Keratinocyte (primary cell): Measurements from ENCODE around the gene MYL7. TPM values are rescaled to one million over a fixed set of nuclear protein-coding genes. Genes with fewer than 3 reads are reported as not detected.

Experiments
- DNase-seq: peaks from one replicate; pipeline ENCODE4 v3.0.0-alpha.2; 2011; ENCODE audit warnings: low read depth, missing footprints, low spot score
- FAIRE-seq: peaks from 2 replicates; lab custom pipeline; 2011; peaks lifted over from hg19 to GRCh38; lab: Jason Lieb, UNC
- H2AFZ ChIP-seq: 2 replicates; pipeline ENCODE4 v1.6.0; 2012; ENCODE audit warnings: low read length, control low read depth, inconsistent platforms; ENCODE audit not compliant: control insufficient read depth
- H3K27ac ChIP-seq: 2 replicates; pipeline ENCODE4 v1.5.1; 2011; ENCODE audit warnings: low read length; ENCODE audit not compliant: control insufficient read depth, insufficient read depth
- H3K27me3 ChIP-seq: 3 replicates; pipeline ENCODE4 v1.6.0; 2011; ENCODE audit warnings: low read length; ENCODE audit not compliant: control insufficient read depth, insufficient read depth; ENCODE audit errors: extremely low read depth
- H3K36me3 ChIP-seq, 2 experiments: 2 replicates in 1 of 2; 3 replicates in 1 of 2; pipeline ENCODE4 v1.5.1; 2011; ENCODE audit warnings: low read length in 2 of 2, mild to moderate bottlenecking in 1 of 2; ENCODE audit not compliant: control insufficient read depth in 2 of 2, insufficient read depth in 2 of 2; ENCODE audit errors: extremely low read depth in 1 of 2
- H3K4me1 ChIP-seq: 3 replicates; pipeline ENCODE4 v1.5.1; 2011; ENCODE audit warnings: low read length; ENCODE audit not compliant: control insufficient read depth, insufficient read depth; ENCODE audit errors: extremely low read depth
- H3K4me2 ChIP-seq: 3 replicates; pipeline ENCODE4 v1.6.0; 2011; ENCODE audit warnings: low read depth, low read length; ENCODE audit not compliant: control insufficient read depth, insufficient read depth; ENCODE audit errors: extremely low read depth
- H3K4me3 ChIP-seq, 3 experiments: fragments of 200-600 bp in 1 of 3; sonication (generic) in 1 of 3; 2 replicates in 2 of 3; 3 replicates in 1 of 3; pipeline ENCODE4 v1.5.1; 2011 to 2016; ENCODE audit warnings: low read length in 3 of 3, mild to moderate bottlenecking in 3 of 3, control low read depth in 2 of 3, inconsistent platforms in 1 of 3, low read depth in 1 of 3, mixed read lengths in 1 of 3, mixed run types in 1 of 3, moderate library complexity in 1 of 3; ENCODE audit not compliant: control insufficient read depth in 2 of 3, insufficient read depth in 2 of 3; ENCODE audit errors: extremely low read depth in 1 of 3
- H3K79me2 ChIP-seq: 2 replicates; pipeline ENCODE4 v1.6.0; 2012; ENCODE audit warnings: low read length; ENCODE audit not compliant: control insufficient read depth, insufficient read depth
- H3K9ac ChIP-seq: 3 replicates; pipeline ENCODE4 v1.6.0; 2011; ENCODE audit warnings: low read length; ENCODE audit not compliant: control insufficient read depth, insufficient read depth; ENCODE audit errors: extremely low read depth
- H3K9me1 ChIP-seq: 3 replicates; pipeline ENCODE4 v1.6.0; 2011; ENCODE audit warnings: low read length; ENCODE audit not compliant: control insufficient read depth, insufficient read depth; ENCODE audit errors: extremely low read depth
- H3K9me3 ChIP-seq: 2 replicates; pipeline ENCODE4 v1.5.1; 2012; ENCODE audit warnings: low read depth, low read length; ENCODE audit not compliant: control insufficient read depth
- H4K20me1 ChIP-seq: 3 replicates; pipeline ENCODE4 v1.6.0; 2011; ENCODE audit warnings: low read length; ENCODE audit not compliant: control insufficient read depth, insufficient read depth; ENCODE audit errors: extremely low read depth
- EZH2 ChIP-seq: IDR thresholded peaks from one replicate; pipeline ENCODE4 v1.6.1; 2012; ENCODE audit warnings: inconsistent platforms, mild to moderate bottlenecking, low read length, moderate library complexity
- dilution Hi-C: fragments of 300-500 bp; cut with MboI; formaldehyde crosslinking; loops from one replicate; pipeline ENCODE4 v1.7.0; 2020; ENCODE audit warnings: low sequenced_read_pairs; ENCODE audit not compliant: extremely low pct_ligation_motif_present
- polyA plus RNA-seq, 5 experiments: library from polyadenylated mRNA; depleted of rRNA in 3 of 5; stranded (reverse) in 3 of 5; stranded (forward) in 1 of 5; unstranded in 1 of 5; fragments of >200 nt; gene quantifications; 1 replicate in 1 of 5; 2 replicates in 3 of 5; 3 replicates in 1 of 5; pipeline versions ENCODE4 v1.2.1 to v1.2.3, GENCODE V29; 2011 to 2012; ENCODE audit warnings: missing spikeins in 2 of 5, low read depth in 1 of 5, low replicate concordance in 1 of 5
- TF ChIP-seq, protein P1 (sequence below), 3 experiments: IDR thresholded peaks in 1 of 3; conservative IDR thresholded peaks in 1 of 3; optimal IDR thresholded peaks in 1 of 3; 2 replicates in 2 of 3; 3 replicates in 1 of 3; pipeline versions ENCODE3 to v1.5.1; 2011; ENCODE audit warnings: low read length in 3 of 3, mild to moderate bottlenecking in 3 of 3, moderate library complexity in 2 of 3, control low read depth in 1 of 3, inconsistent platforms in 1 of 3; ENCODE audit not compliant: insufficient read depth in 2 of 3; ENCODE audit errors: extremely low read depth in 1 of 3

Gene MYL7
- polyA plus RNA-seq, 1 donor (not counting 4 experiments of a cell fraction or from before 2014, with no cell fraction given): 0.59 TPM

DNA sequence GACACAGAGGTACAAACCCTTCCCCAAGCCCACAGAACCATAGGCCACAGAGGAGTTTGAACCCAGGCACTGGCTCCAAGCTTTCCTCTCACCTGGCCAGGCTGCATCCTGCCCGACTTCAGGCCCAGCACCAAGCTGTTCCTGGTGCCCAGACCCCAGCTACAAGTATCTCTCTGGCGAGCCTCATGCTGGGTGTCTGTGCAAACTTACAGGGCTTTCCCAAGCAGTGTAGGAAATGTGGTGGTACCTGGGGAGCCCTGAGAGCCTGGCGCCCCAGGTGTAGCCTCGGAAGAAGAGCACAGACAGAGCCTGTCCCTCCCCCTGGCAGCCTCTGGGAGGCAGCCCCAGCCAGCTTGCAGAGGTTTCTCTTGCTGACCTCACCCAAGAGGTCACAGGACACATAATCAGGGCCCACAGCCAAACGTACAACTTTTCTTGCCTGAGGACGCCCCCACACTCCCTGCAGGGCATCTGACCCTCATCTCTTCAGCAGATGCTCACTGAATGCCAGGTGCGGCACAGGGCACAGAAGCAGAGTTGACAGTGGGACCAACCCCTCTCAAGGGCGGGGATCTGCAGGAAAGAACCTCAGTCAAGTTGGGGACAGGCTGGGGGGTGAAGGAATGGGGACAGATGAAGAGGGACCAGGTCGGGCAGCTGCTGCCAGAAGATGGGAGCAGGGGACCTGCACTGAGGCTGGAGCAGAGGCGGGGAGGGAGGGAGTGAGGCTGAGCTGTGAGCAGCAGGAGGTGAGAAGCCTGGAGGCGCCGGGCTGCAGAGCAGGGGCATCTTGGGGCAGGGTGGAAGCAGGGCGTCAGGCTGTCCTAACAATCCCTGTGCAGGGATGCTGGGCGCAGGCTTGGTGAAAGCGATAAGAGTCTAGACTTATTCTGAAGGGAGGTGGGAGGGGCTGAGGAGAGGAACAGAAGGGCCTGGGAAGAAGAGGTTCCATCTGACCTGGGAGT, 16.3 kb upstream of the MYL7 start:
- no peak overlapping the region for H3K9ac ChIP-seq
- H3K4me3 ChIP-seq: no peak overlapping the region
- H3K79me2 ChIP-seq: no peaks in the 10 kb centered on the region
- no peaks in the 10 kb centered on the region for H3K4me1 ChIP-seq
- H3K27ac ChIP-seq: no peak overlapping the region
- DNase-seq (no peak), FAIRE-seq (no peak)
- dilution Hi-C loops: no loop called here
- no peak overlapping the region for H2AFZ ChIP-seq
- no peaks in the 10 kb centered on the region for H4K20me1 ChIP-seq
- TF ChIP-seq, protein P1, sequence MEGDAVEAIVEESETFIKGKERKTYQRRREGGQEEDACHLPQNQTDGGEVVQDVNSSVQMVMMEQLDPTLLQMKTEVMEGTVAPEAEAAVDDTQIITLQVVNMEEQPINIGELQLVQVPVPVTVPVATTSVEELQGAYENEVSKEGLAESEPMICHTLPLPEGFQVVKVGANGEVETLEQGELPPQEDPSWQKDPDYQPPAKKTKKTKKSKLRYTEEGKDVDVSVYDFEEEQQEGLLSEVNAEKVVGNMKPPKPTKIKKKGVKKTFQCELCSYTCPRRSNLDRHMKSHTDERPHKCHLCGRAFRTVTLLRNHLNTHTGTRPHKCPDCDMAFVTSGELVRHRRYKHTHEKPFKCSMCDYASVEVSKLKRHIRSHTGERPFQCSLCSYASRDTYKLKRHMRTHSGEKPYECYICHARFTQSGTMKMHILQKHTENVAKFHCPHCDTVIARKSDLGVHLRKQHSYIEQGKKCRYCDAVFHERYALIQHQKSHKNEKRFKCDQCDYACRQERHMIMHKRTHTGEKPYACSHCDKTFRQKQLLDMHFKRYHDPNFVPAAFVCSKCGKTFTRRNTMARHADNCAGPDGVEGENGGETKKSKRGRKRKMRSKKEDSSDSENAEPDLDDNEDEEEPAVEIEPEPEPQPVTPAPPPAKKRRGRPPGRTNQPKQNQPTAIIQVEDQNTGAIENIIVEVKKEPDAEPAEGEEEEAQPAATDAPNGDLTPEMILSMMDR (optimal IDR thresholded peaks at IDR 0.05 in 1 of 3, IDR thresholded peaks at IDR 0.05 in 1 of 3, conservative IDR thresholded peaks at IDR 0.05 in 1 of 3; ENCODE audit: extremely low read depth in 1 of 3, insufficient read depth in 2 of 3, low read length in 3 of 3): no peak
- no peak for TF ChIP-seq EZH2
- no peak overlapping the region for H3K4me2 ChIP-seq
- H3K36me3 ChIP-seq: no peaks in the 10 kb centered on the region
- H3K27me3 ChIP-seq: no peaks in the 10 kb centered on the region
- no peaks in the 10 kb centered on the region for H3K9me1 ChIP-seq
- no peaks in the 10 kb centered on the region for H3K9me3 ChIP-seq

DNA sequence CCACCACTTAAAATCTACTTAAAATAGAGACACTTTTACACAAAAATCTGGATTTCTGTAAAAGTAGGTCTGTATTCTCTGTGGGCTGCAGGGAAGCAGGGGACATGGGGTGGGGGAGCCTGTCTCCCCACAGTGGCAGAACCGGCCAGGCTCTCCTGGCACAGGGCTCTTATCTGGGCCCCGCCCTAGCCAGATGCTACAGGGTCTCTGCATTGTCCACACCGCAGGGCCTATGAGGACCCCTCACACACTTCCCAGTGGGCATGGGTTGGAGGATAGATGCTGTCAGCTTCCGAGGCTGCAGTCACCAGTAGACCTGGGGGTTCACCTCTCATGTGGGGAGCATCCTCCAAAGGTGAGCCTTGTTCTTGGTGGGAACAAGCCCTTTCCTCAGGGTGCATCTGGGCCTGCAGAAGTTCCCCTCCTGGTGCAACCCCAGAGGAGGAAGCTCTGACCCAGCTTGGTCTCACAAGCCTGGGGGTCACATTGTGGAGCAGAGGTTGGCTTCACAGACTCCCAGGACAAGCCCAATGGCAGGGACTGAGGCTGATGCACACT, 15.4 kb upstream of the MYL7 start:
- dilution Hi-C loops: no loop called here
- H3K4me3 ChIP-seq: no peak overlapping the region
- H3K27ac ChIP-seq: no peak overlapping the region
- no peaks in the 10 kb centered on the region for H3K9me3 ChIP-seq
- H3K9ac ChIP-seq: no peak overlapping the region
- no peak overlapping the region for H3K4me2 ChIP-seq
- H3K36me3 ChIP-seq: no peaks in the 10 kb centered on the region
- no peak overlapping the region for H2AFZ ChIP-seq
- no peak for FAIRE-seq
- H4K20me1 ChIP-seq: no peaks in the 10 kb centered on the region
- no peaks in the 10 kb centered on the region for H3K9me1 ChIP-seq
- no peaks in the 10 kb centered on the region for H3K27me3 ChIP-seq
- TF ChIP-seq, protein P1 (optimal IDR thresholded peaks at IDR 0.05 in 1 of 3, IDR thresholded peaks at IDR 0.05 in 1 of 3, conservative IDR thresholded peaks at IDR 0.05 in 1 of 3; ENCODE audit: extremely low read depth in 1 of 3, insufficient read depth in 2 of 3, low read length in 3 of 3): no peak
- TF ChIP-seq EZH2: no peak
- no peaks in the 10 kb centered on the region for H3K4me1 ChIP-seq
- no peaks in the 10 kb centered on the region for H3K79me2 ChIP-seq
- no peak for DNase-seq
